ENCODE data around the gene RTN4RL1. TPM values are rescaled to one million over a fixed set of nuclear protein-coding genes. Genes with fewer than 3 reads are reported as not detected.

The RTN4RL1 gene
- total RNA-seq, 1 experiment from 2014 or later, result 0.80 TPM

DNA sequence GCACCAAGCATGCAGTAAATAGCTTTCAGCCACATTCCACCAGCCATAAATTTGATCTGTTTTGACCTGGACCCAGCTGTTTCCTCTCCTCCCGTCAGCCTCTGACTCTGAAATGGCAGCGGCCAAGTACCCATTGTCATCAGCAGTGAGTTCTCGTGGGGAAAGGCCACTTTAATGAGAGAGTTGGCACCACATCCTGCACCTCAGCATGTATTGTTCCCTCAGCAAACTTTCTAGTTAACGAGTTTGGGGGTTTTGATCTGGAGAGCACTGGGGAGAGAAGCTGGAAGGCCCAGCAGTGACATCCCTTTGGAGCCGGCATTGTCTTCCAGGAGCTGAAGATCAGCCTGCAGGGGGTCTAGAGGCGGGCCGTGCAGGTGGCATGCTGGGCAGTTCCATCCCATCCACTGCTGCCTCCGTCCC is 110.5 kb downstream of the RTN4RL1 start:
- intact Hi-C loops (cut with micrococcal nuclease; ENCODE audit: unreplicated experiment), result no loop called here
- ChIA-PET CTCF (interaction anchor here (0.6 kb wide), 1 partner anchor 422 kb away, joined by 3 read pairs; no protein-coding TSS in a partner anchor), POLR2A (no interaction called here)
- Histone ChIP-seq H3K4me1 (ENCODE audit: control insufficient read depth, insufficient read depth, low read length) (no peaks in the 10 kb centered on the region), H3K4me3 (ENCODE audit: low read depth in 2 of 2, low read length in 2 of 2) (no peak overlapping the region), H3K27me3 (ENCODE audit: control insufficient read depth, insufficient read depth, low read length) (no peaks in the 10 kb centered on the region), H3K27ac (ENCODE audit: low read length) (no peak overlapping the region), H3K9me3 (ENCODE audit: control insufficient read depth, insufficient read depth, low read depth, low read length) (no peaks in the 10 kb centered on the region), H3K36me3 (ENCODE audit: control insufficient read depth, insufficient read depth, low read length) (no peaks in the 10 kb centered on the region)
- in situ Hi-C loops (cut with HindIII; ENCODE audit: low pct_unique_long_range_greater_than_20kb, low sequenced_read_pairs), result no loop called here
- TF ChIP-seq CTCF (IDR thresholded peaks at IDR 0.05) (no peak), SIN3A (IDR thresholded peaks at IDR 0.05; ENCODE audit: borderline replicate concordance, insufficient read depth, low read depth, low read length) (no peak), POLR2AphosphoS5 (IDR thresholded peaks at IDR 0.05; ENCODE audit: low read depth, low read length) (no peak), TCF7L2 (IDR thresholded peaks at IDR 0.05; ENCODE audit: low read depth, low read length) (no peak)
- TF ChIP-seq, protein P1, sequence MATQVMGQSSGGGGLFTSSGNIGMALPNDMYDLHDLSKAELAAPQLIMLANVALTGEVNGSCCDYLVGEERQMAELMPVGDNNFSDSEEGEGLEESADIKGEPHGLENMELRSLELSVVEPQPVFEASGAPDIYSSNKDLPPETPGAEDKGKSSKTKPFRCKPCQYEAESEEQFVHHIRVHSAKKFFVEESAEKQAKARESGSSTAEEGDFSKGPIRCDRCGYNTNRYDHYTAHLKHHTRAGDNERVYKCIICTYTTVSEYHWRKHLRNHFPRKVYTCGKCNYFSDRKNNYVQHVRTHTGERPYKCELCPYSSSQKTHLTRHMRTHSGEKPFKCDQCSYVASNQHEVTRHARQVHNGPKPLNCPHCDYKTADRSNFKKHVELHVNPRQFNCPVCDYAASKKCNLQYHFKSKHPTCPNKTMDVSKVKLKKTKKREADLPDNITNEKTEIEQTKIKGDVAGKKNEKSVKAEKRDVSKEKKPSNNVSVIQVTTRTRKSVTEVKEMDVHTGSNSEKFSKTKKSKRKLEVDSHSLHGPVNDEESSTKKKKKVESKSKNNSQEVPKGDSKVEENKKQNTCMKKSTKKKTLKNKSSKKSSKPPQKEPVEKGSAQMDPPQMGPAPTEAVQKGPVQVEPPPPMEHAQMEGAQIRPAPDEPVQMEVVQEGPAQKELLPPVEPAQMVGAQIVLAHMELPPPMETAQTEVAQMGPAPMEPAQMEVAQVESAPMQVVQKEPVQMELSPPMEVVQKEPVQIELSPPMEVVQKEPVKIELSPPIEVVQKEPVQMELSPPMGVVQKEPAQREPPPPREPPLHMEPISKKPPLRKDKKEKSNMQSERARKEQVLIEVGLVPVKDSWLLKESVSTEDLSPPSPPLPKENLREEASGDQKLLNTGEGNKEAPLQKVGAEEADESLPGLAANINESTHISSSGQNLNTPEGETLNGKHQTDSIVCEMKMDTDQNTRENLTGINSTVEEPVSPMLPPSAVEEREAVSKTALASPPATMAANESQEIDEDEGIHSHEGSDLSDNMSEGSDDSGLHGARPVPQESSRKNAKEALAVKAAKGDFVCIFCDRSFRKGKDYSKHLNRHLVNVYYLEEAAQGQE (IDR thresholded peaks at IDR 0.05; ENCODE audit: insufficient read depth in 1 of 2, low read depth in 2 of 2, low read length in 1 of 2), result no peak
- no TSS peak for BruUV-seq (replicated peaks)
- ATAC-seq (no peak), DNase-seq (ENCODE audit: low read depth, low spot score) (no peak)

- ATAC-seq (no peak), DNase-seq (ENCODE audit: low read depth, low spot score) (no peak)
- intact Hi-C loops (cut with micrococcal nuclease; ENCODE audit: unreplicated experiment) (no loop called here), in situ Hi-C loops (cut with HindIII; ENCODE audit: low pct_unique_long_range_greater_than_20kb, low sequenced_read_pairs) (no loop called here)
- Histone ChIP-seq H3K4me3 (ENCODE audit: low read depth in 2 of 2, low read length in 2 of 2) (no peak overlapping the region), H3K27me3 (ENCODE audit: control insufficient read depth, insufficient read depth, low read length) (0 out of 2 replicates have a peak, but pooled peaks cover 2% of the 10 kb centered on the region), H3K9me3 (ENCODE audit: control insufficient read depth, insufficient read depth, low read depth, low read length) (no peaks in the 10 kb centered on the region), H3K4me1 (ENCODE audit: control insufficient read depth, insufficient read depth, low read length) (no peaks in the 10 kb centered on the region), H3K27ac (ENCODE audit: low read length) (no peak overlapping the region), H3K36me3 (ENCODE audit: control insufficient read depth, insufficient read depth, low read length) (no peaks in the 10 kb centered on the region)
- ChIA-PET CTCF (no interaction called here), POLR2A (no interaction called here)
- no TSS peak for BruUV-seq (replicated peaks)
- TF ChIP-seq, protein P1 (IDR thresholded peaks at IDR 0.05; ENCODE audit: insufficient read depth in 1 of 2, low read depth in 2 of 2, low read length in 1 of 2), result no peak
- TF ChIP-seq SIN3A (IDR thresholded peaks at IDR 0.05; ENCODE audit: borderline replicate concordance, insufficient read depth, low read depth, low read length) (no peak), POLR2AphosphoS5 (IDR thresholded peaks at IDR 0.05; ENCODE audit: low read depth, low read length) (no peak), TCF7L2 (IDR thresholded peaks at IDR 0.05; ENCODE audit: low read depth, low read length) (no peak), CTCF (IDR thresholded peaks at IDR 0.05) (no peak)
These were observed 111.4 kb downstream of the RTN4RL1 start for GRCh38 chr17:1913702-1914101.

Measured in Panc1 (cell line).